GM21447 (cell line): ENCODE data around the gene GRXCR1.

ENCODE experiments used
- ATAC-seq: cut with Tn5 transposase; IDR thresholded peaks from one replicate; pipeline ENCODE4 v1.9.1; 2021; ENCODE audit not compliant: unreplicated experiment

GRXCR1 gene

DNA sequence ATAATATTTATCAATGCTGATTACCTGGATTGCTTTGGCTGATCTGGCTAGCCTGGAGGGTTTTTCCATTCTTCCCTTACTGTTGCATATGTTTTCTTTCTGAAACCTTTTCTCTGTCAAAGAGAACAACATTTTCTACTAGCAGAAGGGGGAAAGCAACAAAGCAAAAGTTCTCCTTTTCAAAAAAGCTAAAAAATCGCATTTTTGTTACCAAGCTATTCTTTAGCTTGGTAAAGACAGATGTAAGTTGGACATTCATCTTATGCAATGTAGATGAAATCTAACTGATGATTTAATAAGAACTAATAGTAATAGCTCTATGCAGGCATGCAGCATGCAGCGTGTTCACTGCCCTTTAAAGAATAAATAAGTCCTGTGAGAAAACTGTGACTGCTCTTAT is at the start of gene GRXCR1:
Gene GRXCR1, plus strand, starts transcription at position 301 of the 400 bp plus-strand sequence. CDS start 554 bp downstream, outside the sequence.
- ATAC-seq: no peak

GRCh38 chr4:42843694-42844093 is 48.8 kb upstream of the GRXCR1 start:
- no peak for ATAC-seq

GRCh38 chr4:42844422-42845070 is 48.0 kb upstream of the GRXCR1 start:
- ATAC-seq: no peak

GRCh38 chr4:42845586-42845985 is 46.9 kb upstream of the GRXCR1 start:
- no peak for ATAC-seq

GRCh38 chr4:42855779-42856178 is 36.7 kb upstream of the GRXCR1 start:
- ATAC-seq: no peak

- ATAC-seq: peak; percentile 72
Observed at GRCh38 chr4:42865572-42866189, 26.8 kb upstream of the GRXCR1 start.

GRCh38 chr4:42871261-42871660 is 21.3 kb upstream of the GRXCR1 start:
- ATAC-seq: no peak

DNA sequence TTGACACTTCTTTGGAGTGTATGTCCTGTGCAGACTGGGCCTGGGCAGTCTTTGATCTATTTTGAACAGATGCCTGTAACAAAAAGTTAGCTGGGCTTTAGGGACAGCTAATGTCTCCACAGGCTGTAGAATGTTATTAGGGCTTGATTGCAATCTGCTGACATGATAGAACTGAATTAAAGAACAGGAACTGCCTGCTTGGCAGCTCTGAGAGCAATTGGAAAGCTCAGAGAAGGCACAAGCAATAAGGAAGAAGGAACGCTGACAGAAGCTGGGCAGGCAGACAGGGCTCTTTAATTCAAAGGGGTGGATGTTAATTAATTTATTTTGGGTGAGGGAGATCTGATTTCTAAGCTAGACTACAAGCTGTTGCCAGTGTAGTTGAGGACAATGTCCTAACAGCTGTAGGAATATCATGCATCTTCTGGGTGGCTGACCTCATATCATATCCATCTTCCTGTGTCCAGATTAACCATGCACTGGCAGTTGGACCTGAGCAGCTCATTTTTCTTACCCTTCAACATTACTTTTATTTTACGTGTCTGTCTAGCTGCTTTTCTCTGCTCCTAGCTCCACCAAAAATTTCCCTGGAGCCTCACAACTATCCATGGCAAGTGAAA is 20.7 kb upstream of the GRXCR1 start:
- ATAC-seq: no peak

GRCh38 chr4:42878863-42879262 is 13.7 kb upstream of the GRXCR1 start:
- ATAC-seq: no peak

- ATAC-seq: no peak
Observed at GRCh38 chr4:42881253-42881652, 11.3 kb upstream of the GRXCR1 start.

DNA sequence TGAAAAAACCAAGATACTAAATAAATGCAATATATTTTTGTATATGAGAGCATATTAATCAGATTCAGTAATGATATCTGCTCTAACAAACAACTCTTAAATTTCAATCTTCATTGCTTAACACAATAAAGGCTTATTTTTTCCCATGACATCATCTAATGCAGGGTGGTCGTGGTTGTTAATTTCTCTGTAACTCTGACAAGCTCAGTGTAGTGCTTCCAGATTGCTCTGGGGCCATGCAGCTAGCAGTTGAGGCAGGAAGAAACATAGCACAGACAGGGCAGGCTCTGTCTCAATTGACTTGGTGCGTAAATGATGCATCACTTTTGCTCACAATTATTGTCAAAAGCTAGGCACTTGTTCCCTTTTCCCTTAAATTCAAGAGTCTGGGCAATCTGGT is 869 bp upstream of the GRXCR1 start:
- no peak for ATAC-seq

- no peak for ATAC-seq
Observed at GRCh38 chr4:42895452-42895851, 2.9 kb downstream of the GRXCR1 start.

DNA sequence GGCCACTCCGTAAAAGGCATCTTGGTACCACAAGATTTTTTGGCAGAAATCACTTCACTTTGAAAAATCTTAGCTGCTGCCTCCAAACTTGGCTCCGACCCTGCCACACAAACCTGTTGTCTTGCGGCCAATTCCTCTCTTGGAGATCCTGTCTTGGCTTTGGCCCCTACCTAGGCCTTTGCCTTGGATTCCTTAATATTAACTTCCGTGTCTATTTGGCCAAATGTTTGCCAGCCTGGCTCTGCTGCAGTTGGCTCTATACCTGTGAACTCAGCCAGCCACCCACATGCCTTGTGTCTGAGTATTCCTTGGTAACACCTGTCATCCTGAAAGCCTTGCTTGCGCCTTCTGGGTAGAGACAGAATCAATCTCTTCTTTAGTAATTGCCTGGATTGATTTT is 12.5 kb downstream of the GRXCR1 start:
- no peak for ATAC-seq

- ATAC-seq: no peak
Observed at GRCh38 chr4:42905591-42905990, 13.1 kb downstream of the GRXCR1 start.

- ATAC-seq: no peak
Observed at GRCh38 chr4:42906341-42906740, 13.8 kb downstream of the GRXCR1 start.

DNA sequence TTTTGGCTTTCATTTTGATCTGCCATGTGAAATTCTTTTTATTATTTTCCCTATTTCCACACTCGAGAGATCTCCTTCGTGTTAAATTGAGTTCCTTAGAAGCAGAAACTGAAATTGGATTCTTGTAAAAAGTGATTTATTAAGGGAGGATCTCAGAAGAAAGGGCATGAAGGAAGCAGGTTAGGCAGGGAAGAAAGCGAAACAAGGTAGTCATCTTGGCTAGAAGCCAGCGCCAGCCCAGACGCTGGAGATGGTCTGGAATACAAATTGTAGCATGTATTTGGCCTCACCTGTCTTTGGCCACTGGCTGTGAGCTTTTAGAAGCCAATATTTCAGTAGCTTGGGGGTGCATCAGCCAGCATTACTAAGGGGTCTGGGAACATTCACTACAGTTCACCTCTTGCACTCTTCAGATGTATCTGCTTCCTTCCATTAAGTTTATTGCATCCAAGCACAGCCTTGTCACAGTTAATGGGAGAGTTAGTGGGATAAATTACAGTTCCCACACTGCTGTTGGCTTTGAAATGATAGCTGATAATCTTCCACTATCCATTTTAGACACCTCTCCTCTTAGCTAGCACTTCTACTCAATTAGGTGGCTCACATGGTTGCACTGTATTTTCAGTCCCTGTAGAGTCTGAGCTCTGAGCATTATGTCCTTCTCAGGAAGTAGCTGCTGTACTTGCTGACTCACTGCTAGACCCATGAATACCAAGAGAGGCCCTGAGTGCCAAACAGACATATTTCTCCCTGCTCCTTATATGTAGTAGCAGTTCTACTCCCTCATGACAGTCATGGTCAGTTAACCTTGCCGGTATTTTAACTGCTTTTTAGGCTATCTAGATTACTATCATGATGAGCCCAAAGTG is 14.6 kb downstream of the GRXCR1 start:
- no peak for ATAC-seq

- no peak for ATAC-seq
Observed at GRCh38 chr4:42910459-42910858, 17.9 kb downstream of the GRXCR1 start.

- no peak for ATAC-seq
Observed at GRCh38 chr4:42914937-42915336, 22.4 kb downstream of the GRXCR1 start.

GRCh38 chr4:42915484-42915883 is 23.0 kb downstream of the GRXCR1 start:
- ATAC-seq: no peak

DNA sequence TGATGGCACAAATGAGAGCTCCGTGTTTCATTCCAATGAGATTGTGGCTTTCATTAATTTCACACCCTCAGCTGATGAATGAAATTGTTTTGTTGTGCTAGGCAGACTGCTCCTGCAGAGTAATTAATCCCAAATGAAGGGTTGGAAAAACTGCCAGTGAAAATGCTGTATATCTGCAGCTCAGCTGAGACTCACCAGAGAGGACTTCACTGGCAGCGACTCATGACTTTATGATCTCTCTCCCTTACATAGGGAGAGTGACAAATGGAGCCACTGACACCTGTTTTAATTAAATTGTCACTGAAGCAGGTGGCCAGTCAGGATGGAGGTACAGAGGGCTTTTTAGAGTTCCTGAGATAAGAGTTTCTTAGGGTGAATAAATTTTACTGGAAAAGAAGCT is 24.8 kb downstream of the GRXCR1 start:
- ATAC-seq: no peak

- ATAC-seq: no peak
Observed at GRCh38 chr4:42923431-42923830, 30.9 kb downstream of the GRXCR1 start.

GRCh38 chr4:42925921-42926320 is 33.4 kb downstream of the GRXCR1 start:
- ATAC-seq: no peak
